Left ventricle myocardium inferior (tissue), 1 donor: ENCODE measurements around the gene DOCK10. TPM values are rescaled to one million over a fixed set of nuclear protein-coding genes. Genes with fewer than 3 reads are reported as not detected.
A peak's percentile ranks its signal among the peaks of the same experiment; 100 is the strongest.

Source experiments
- DNase-seq: peaks from one replicate; pipeline ENCODE4 v3.0.0-alpha.2; 2020
- H3K27ac ChIP-seq: fragments of 200-600 bp; replicated peaks from 2 replicates; pipeline ENCODE4 v1.8.0; 2021
- H3K27me3 ChIP-seq: fragments of 200-600 bp; 2 replicates; pipeline ENCODE4 v1.8.0; 2021; ENCODE audit warnings: low read depth
- H3K36me3 ChIP-seq: fragments of 200-600 bp; 2 replicates; pipeline ENCODE4 v1.8.0; 2021
- H3K4me1 ChIP-seq: fragments of 200-600 bp; 2 replicates; pipeline ENCODE4 v1.8.0; 2021
- H3K4me3 ChIP-seq: fragments of 200-600 bp; 2 replicates; pipeline ENCODE4 v1.8.0; 2021; ENCODE audit warnings: mild to moderate bottlenecking, moderate library complexity
- H3K9me3 ChIP-seq: fragments of 200-600 bp; replicated peaks from 2 replicates; pipeline ENCODE4 v1.8.0; 2021
- CTCF ChIP-seq: fragments of 200-600 bp; IDR thresholded peaks from 2 replicates; pipeline ENCODE4 v1.8.0; 2021; ENCODE audit warnings: antibody characterized with exemption, mild to moderate bottlenecking, borderline replicate concordance
- intact Hi-C: fragments of 100-400 bp; cut with micrococcal nuclease; formaldehyde crosslinking; loops from one replicate; pipeline ENCODE4 v1.11.0; 2022
- total RNA-seq: library from RNA; stranded (reverse); fragmentation: NEBNext Ultra II Directional; extraction: Animal tissue kit (Norgen Biotek cat#: 25700); gene quantifications from one replicate; pipeline ENCODE4 v1.2.1, GENCODE V29; 2021
- donor health status: DM: no; HTN: yes; CAD: no; lungs with severe emphysema.

DOCK10 gene
- total RNA-seq, 1 donor from 2014 or later: 1.6 TPM

- no peaks in the 10 kb centered on the region for H3K9me3 ChIP-seq
- no peak for DNase-seq
- no peak for TF ChIP-seq CTCF
- H3K27me3 ChIP-seq: no peaks in the 10 kb centered on the region
- no peaks in the 10 kb centered on the region for H3K4me1 ChIP-seq
- no peaks in the 10 kb centered on the region for H3K36me3 ChIP-seq
- intact Hi-C loops: no loop called here
- H3K4me3 ChIP-seq: no peak overlapping the region
- no peak overlapping the region for H3K27ac ChIP-seq
Measured at GRCh38 chr2:224781400-224781799, 260.9 kb downstream of the DOCK10 start.

GRCh38 chr2:224780823-224781222 lies 261.4 kb downstream of the DOCK10 start:
- intact Hi-C loops: no loop called here
- Histone ChIP-seq H3K27ac (no peak overlapping the region), H3K27me3 (peaks cover 5% of the 10 kb centered on the region), H3K36me3 (no peaks in the 10 kb centered on the region), H3K9me3 (no peaks in the 10 kb centered on the region), H3K4me3 (no peak overlapping the region), H3K4me1 (no peaks in the 10 kb centered on the region)
- no peak for TF ChIP-seq CTCF
- no peak for DNase-seq

- no peak for DNase-seq
- Histone ChIP-seq H3K4me3 (no peak overlapping the region), H3K9me3 (no peaks in the 10 kb centered on the region), H3K4me1 (no peaks in the 10 kb centered on the region), H3K27ac (no peak overlapping the region), H3K27me3 (peaks cover 12% of the 10 kb centered on the region), H3K36me3 (no peaks in the 10 kb centered on the region)
- intact Hi-C loops: no loop called here
- TF ChIP-seq CTCF: no peak
Measured at GRCh38 chr2:224780106-224780505, 262.2 kb downstream of the DOCK10 start.

GRCh38 chr2:224778474-224778877 lies 263.8 kb downstream of the DOCK10 start:
- Histone ChIP-seq H3K27me3 (peaks cover 18% of the 10 kb centered on the region), H3K36me3 (no peaks in the 10 kb centered on the region)

GRCh38 chr2:224777559-224777930 lies 264.7 kb downstream of the DOCK10 start:
- no peaks in the 10 kb centered on the region for H3K36me3 ChIP-seq
- H3K4me1 ChIP-seq: no peaks in the 10 kb centered on the region
- intact Hi-C loops: loop anchor here (10.0 kb wide), 1 partner anchor 423 kb away; no protein-coding TSS in a partner anchor
- no peak overlapping the region for H3K4me3 ChIP-seq
- no peak for TF ChIP-seq CTCF
- H3K27ac ChIP-seq: no peak overlapping the region
- H3K9me3 ChIP-seq: no peaks in the 10 kb centered on the region
- DNase-seq: no peak
- peaks cover 18% of the 10 kb centered on the region for H3K27me3 ChIP-seq

More at GRCh38 chr2:224778474-224778877, 263.8 kb downstream of the DOCK10 start:
- Histone ChIP-seq H3K4me1 (no peaks in the 10 kb centered on the region), H3K9me3 (no peaks in the 10 kb centered on the region), H3K4me3 (no peak overlapping the region), H3K27ac (no peak overlapping the region)
- peak; percentile 80 for TF ChIP-seq CTCF
- DNase-seq: no peak
- intact Hi-C loops: loop anchor here (10.0 kb wide), 1 partner anchor 424 kb away; no protein-coding TSS in a partner anchor
